Brain microvascular endothelial cell (primary cell): Measurements from ENCODE around the gene ZKSCAN8.
"Not testable (repeated sequence)": the region's sequence is repeated elsewhere in the genome, so short reads cannot be mapped to it uniquely, and the experiment has no call there.

Experiments
- DNase-seq: peaks from one replicate; pipeline ENCODE4 v3.0.0-alpha.2; 2020
- H3K27ac ChIP-seq: fragments of 250-450 bp; sonication (Bioruptor Pico); 2 replicates; pipeline ENCODE4 v1.5.1; 2020; ENCODE audit warnings: mild to moderate bottlenecking, moderate library complexity
- H3K27me3 ChIP-seq: fragments of 250-450 bp; sonication (Bioruptor Pico); replicated peaks from 2 replicates; pipeline ENCODE4 v1.5.1; 2020; ENCODE audit warnings: mild to moderate bottlenecking
- H3K36me3 ChIP-seq: fragments of 250-450 bp; sonication (Bioruptor Pico); replicated peaks from 2 replicates; pipeline ENCODE4 v1.5.1; 2020; ENCODE audit warnings: mild to moderate bottlenecking
- H3K4me3 ChIP-seq: 2 replicates; pipeline ENCODE4 v1.5.1; 2011; ENCODE audit warnings: low read depth, mild to moderate bottlenecking, control low read depth, low read length, moderate library complexity
- CTCF ChIP-seq: IDR thresholded peaks from 2 replicates; pipeline ENCODE4 v1.5.1; 2011; ENCODE audit warnings: low read depth, mild to moderate bottlenecking, moderate library complexity, low read length, control low read depth, inconsistent platforms; ENCODE audit errors: missing control alignments
- in situ Hi-C: cut with HindIII; loops from 2 replicates; pipeline ENCODE4 v1.10.0; 2017; ENCODE audit warnings: low sequenced_read_pairs, low pct_ligation_motif_present

Gene ZKSCAN8

GRCh38 chr6:28111964-28112363 is 29.7 kb upstream of the ZKSCAN8 start:
- Histone ChIP-seq H3K27me3 (no peaks in the 10 kb centered on the region), H3K27ac (no peak overlapping the region), H3K4me3 (no peak overlapping the region), H3K36me3 (peaks cover 18% of the 10 kb centered on the region)
- DNase-seq, result no peak
- no peak for TF ChIP-seq CTCF
- in situ Hi-C loops, result no loop called here

GRCh38 chr6:28115799-28116198 is 25.9 kb upstream of the ZKSCAN8 start:
- Histone ChIP-seq H3K36me3 (peaks cover 37% of the 10 kb centered on the region), H3K4me3 (no peak overlapping the region), H3K27me3 (no peaks in the 10 kb centered on the region), H3K27ac (no peak overlapping the region)
- in situ Hi-C loops, result no loop called here
- no peak for DNase-seq
- TF ChIP-seq CTCF, result no peak

DNA sequence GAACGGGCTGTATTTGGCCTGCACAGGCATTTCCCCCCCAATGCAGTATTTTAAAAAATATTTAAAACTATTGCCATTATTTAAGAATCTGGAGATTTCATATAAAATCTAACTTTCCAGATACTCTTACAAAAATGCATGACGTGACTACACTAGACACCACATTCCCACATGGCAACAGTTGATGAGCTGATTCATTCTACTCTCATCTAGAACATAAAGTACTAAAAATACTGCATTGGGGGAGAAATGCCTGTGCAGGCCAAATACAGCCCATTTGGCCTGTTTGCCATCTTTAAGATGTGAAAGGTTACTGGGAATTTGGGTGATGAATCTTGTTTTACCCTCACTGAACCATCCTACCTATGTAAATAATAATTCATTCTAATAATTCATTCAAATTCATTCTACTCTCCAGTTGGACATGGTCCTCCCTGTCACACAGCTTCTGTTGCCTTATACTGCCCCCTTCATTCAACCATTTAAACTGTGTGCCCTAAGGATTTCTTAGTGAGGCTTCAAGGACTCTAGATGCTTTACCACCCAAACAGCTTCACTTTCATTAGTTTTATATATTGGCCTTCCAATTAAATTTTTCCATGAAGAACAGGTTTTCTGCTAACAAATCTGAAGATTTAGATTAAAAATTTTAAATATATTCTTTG is 24.2 kb upstream of the ZKSCAN8 start:
- DNase-seq, result no peak
- peaks cover 40% of the 10 kb centered on the region for H3K36me3 ChIP-seq
- H3K4me3 ChIP-seq, result no peak overlapping the region
- in situ Hi-C loops, result no loop called here
- TF ChIP-seq CTCF, result no peak
- no peaks in the 10 kb centered on the region for H3K27me3 ChIP-seq
- no peak overlapping the region for H3K27ac ChIP-seq

GRCh38 chr6:28118217-28118616 is 23.5 kb upstream of the ZKSCAN8 start:
- no peaks in the 10 kb centered on the region for H3K27me3 ChIP-seq
- peaks cover 43% of the 10 kb centered on the region for H3K36me3 ChIP-seq
- no peak for TF ChIP-seq CTCF
- in situ Hi-C loops, result no loop called here
- DNase-seq, result no peak
- H3K27ac ChIP-seq, result no peak overlapping the region
- H3K4me3 ChIP-seq, result no peak overlapping the region

DNA sequence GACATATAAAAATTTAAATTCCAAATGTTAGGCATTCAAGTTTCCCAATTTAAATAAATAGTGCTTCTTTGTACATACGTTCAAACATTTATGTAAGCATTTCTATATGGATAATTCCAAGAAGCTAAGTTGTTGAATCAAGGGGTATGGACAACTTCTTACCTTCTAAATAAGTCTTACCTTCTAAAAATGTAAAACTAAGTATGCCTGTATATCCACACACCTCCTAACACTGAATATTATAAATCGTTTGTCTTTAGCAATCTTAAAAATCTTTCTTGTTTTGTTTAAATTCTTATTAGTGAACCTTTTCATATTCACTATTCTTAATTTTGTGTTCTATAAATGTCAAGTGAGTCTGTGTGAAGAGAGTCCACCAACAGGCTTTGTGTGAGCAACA is 19.8 kb upstream of the ZKSCAN8 start:
- H3K4me3 ChIP-seq, result no peak overlapping the region
- no peaks in the 10 kb centered on the region for H3K27me3 ChIP-seq
- H3K27ac ChIP-seq, result no peak overlapping the region
- H3K36me3 ChIP-seq, result peaks cover 25% of the 10 kb centered on the region
- DNase-seq, result no peak
- no peak for TF ChIP-seq CTCF
- in situ Hi-C loops, result no loop called here

DNA sequence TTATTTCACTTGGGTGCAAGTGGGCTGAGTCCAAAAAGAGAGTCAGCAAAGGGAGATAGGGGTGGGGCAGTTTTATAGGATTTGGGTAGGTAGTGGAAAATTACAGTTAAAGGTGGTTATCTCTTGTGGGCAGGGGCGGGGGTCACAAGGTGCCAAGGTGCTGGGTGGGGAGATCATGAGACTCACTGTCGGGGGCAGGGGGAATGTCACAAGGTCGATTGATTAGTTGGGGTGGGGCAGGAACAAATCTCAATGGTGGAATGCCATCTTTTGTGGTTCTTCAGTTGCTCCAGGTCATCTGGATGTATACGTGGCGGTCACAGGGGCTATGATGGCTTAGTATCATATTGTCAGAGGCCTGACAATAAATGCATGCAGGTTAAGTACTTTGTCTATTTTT is 19.4 kb upstream of the ZKSCAN8 start:
- DNase-seq, H3K27me3 ChIP-seq, in situ Hi-C loops, H3K27ac ChIP-seq, H3K4me3 ChIP-seq: not testable (repeated sequence)
- H3K36me3 ChIP-seq, result peaks cover 25% of the 10 kb centered on the region
